DOHH2 (cell line): Measurements from ENCODE around the gene GTSE1.

ENCODE experiments used
- EZH2phosphoT487 ChIP-seq: fragments of 200-600 bp; sonication (generic); IDR thresholded peaks from 2 replicates; pipeline ENCODE4 v1.6.1; 2017; ENCODE audit warnings: borderline replicate concordance, mild to moderate bottlenecking, antibody characterized with exemption, low read length, moderate library complexity, mixed read lengths
- TF ChIP-seq, protein P1 (sequence below): fragments of 200-600 bp; sonication (generic); IDR thresholded peaks from one replicate; pipeline ENCODE4 v1.5.1; 2014; ENCODE audit warnings: antibody characterized with exemption, mild to moderate bottlenecking, low read depth, low read length; ENCODE audit not compliant: poor library complexity, severe bottlenecking

DNA sequence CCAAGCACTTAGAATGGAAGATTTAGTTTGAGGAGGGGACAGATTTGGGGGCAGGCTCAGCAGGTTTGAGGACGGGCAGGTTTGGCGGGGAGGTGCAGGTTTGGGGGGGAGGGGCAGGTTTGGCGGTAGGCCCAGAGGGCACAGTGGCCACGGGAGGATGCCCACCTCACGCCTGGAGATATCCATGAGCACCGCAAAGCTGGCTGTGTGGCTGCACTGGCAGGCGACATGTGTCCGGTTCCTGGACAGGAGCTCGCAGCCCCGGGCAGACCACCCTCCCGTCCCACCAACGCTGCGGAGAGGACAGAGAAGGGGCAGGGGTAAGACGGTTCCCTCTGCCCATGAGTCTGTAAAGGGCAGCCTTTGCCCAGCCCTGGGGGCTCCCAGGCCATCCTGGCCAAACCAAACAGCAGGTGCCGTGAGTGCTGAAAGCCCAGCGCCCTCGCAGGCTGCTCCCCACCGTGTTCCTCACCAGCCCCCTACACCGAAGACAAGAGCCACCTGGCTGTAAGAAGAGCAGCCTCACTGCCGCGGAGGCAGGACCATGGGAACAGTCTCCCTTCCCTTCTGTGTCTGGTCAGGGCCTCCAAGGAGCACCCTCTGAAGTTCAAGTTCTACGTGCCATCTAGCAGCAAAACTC is 81.9 kb downstream of the GTSE1 start:
- TF ChIP-seq, protein P1, sequence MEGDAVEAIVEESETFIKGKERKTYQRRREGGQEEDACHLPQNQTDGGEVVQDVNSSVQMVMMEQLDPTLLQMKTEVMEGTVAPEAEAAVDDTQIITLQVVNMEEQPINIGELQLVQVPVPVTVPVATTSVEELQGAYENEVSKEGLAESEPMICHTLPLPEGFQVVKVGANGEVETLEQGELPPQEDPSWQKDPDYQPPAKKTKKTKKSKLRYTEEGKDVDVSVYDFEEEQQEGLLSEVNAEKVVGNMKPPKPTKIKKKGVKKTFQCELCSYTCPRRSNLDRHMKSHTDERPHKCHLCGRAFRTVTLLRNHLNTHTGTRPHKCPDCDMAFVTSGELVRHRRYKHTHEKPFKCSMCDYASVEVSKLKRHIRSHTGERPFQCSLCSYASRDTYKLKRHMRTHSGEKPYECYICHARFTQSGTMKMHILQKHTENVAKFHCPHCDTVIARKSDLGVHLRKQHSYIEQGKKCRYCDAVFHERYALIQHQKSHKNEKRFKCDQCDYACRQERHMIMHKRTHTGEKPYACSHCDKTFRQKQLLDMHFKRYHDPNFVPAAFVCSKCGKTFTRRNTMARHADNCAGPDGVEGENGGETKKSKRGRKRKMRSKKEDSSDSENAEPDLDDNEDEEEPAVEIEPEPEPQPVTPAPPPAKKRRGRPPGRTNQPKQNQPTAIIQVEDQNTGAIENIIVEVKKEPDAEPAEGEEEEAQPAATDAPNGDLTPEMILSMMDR, result no peak
- TF ChIP-seq EZH2phosphoT487, result no peak
